Stimulated activated CD8-positive, alpha-beta memory T cell treated with anti-CD3 and anti-CD28 coated beads, Interleukin-7, amount 100 ng/mL, for 24 hours (primary cell): ENCODE results near the gene LUC7L.
"Not testable (repeated sequence)": the region's sequence is repeated elsewhere in the genome, so short reads cannot be mapped to it uniquely, and the experiment has no call there.

Experiments
- DNase-seq: peaks from one replicate; pipeline ENCODE4 v3.0.0-alpha.2; 2020; ENCODE audit warnings: low read depth

LUC7L gene

DNA sequence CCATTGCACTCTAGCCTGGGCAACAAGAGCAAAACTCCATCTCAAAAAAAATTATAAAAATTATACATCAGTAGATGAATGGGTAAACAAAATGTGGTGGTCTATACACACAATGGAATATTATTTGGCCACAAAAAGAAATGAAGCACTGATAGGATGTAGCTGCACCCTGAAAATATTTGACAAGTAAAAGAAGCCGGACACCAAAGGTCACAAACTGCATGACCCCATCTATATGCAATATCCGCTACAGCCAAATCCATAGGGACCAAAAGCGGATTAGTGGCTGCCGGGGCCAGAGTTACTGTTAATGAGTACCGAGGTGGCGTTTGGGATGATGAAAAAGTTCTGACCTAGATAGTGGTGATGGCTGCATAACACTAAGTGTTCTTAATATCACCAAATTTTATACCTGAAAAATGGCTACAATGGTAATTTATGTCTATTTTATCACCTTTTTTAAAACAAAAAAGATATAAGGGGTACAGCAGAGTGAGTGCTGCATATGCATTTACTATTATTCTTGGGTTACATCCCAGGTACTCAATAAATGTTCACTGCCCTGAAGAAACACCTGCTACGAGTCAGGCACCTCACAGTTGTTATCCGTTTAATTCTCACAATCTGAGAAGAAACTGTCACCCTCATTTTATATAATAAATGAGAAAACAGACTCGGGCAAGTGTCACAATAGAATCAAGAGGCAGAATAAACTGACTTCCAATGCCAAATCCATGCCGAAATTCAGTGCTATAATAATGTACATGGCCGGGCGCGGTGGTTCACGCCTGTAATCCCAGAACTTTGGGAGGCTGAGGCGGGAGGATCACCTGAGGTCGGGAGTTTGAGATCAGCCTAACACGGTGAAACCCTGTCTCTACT lies 49.8 kb downstream of the LUC7L start:
- no peak for DNase-seq

- no peak for DNase-seq
These were observed 50.6 kb downstream of the LUC7L start for GRCh38 chr16:178668-179015.

- no peak for DNase-seq
These were observed 51.1 kb downstream of the LUC7L start for GRCh38 chr16:177981-178667.

DNA sequence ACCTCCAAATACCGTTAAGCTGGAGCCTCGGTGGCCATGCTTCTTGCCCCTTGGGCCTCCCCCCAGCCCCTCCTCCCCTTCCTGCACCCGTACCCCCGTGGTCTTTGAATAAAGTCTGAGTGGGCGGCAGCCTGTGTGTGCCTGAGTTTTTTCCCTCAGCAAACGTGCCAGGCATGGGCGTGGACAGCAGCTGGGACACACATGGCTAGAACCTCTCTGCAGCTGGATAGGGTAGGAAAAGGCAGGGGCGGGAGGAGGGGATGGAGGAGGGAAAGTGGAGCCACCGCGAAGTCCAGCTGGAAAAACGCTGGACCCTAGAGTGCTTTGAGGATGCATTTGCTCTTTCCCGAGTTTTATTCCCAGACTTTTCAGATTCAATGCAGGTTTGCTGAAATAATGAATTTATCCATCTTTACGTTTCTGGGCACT lies 51.8 kb downstream of the LUC7L start:
- DNase-seq: no peak

DNA sequence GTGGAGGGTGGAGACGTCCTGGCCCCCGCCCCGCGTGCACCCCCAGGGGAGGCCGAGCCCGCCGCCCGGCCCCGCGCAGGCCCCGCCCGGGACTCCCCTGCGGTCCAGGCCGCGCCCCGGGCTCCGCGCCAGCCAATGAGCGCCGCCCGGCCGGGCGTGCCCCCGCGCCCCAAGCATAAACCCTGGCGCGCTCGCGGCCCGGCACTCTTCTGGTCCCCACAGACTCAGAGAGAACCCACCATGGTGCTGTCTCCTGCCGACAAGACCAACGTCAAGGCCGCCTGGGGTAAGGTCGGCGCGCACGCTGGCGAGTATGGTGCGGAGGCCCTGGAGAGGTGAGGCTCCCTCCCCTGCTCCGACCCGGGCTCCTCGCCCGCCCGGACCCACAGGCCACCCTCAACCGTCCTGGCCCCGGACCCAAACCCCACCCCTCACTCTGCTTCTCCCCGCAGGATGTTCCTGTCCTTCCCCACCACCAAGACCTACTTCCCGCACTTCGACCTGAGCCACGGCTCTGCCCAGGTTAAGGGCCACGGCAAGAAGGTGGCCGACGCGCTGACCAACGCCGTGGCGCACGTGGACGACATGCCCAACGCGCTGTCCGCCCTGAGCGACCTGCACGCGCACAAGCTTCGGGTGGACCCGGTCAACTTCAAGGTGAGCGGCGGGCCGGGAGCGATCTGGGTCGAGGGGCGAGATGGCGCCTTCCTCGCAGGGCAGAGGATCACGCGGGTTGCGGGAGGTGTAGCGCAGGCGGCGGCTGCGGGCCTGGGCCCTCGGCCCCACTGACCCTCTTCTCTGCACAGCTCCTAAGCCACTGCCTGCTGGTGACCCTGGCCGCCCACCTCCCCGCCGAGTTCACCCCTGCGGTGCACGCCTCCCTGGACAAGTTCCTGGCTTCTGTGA lies 52.5 kb downstream of the LUC7L start, which contains the start of gene HBA1:
HBA1 (plus strand) TSS at position 204 of the 906 bp plus-strand sequence; CDS start at position 241, 37 bp downstream.
- not testable (repeated sequence) for DNase-seq

GRCh38 chr16:176006-176405 lies 53.2 kb downstream of the LUC7L start:
- not testable (repeated sequence) for DNase-seq

DNA sequence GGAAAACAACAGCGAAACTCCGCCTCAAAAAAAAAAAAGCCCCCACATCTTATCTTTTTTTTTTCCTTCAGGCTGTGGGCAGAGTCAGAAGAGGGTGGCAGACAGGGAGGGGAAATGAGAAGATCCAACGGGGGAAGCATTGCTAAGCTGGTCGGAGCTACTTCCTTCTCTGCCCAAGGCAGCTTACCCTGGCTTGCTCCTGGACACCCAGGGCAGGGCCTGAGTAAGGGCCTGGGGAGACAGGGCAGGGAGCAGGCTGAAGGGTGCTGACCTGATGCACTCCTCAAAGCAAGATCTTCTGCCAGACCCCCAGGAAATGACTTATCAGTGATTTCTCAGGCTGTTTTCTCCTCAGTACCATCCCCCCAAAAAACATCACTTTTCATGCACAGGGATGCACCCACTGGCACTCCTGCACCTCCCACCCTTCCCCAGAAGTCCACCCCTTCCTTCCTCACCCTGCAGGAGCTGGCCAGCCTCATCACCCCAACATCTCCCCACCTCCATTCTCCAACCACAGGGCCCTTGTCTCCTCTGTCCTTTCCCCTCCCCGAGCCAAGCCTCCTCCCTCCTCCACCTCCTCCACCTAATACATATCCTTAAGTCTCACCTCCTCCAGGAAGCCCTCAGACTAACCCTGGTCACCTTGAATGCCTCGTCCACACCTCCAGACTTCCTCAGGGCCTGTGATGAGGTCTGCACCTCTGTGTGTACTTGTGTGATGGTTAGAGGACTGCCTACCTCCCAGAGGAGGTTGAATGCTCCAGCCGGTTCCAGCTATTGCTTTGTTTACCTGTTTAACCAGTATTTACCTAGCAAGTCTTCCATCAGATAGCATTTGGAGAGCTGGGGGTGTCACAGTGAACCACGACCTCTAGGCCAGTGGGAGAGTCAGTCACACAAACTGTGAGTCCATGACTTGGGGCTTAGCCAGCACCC lies 54.0 kb downstream of the LUC7L start:
- no peak for DNase-seq

GRCh38 chr16:173928-174769 lies 55.1 kb downstream of the LUC7L start:
- DNase-seq: not testable (repeated sequence)

GRCh38 chr16:173211-173854 lies 55.9 kb downstream of the LUC7L start:
- DNase-seq: not testable (repeated sequence)

- DNase-seq: not testable (repeated sequence)
These were observed 56.8 kb downstream of the LUC7L start, which contains the start of gene HBA2 for GRCh38 chr16:172374-172941. Gene HBA2 (plus strand): TSS chr16:172876. CDS start chr16:172913, 37 bp downstream.

DNA sequence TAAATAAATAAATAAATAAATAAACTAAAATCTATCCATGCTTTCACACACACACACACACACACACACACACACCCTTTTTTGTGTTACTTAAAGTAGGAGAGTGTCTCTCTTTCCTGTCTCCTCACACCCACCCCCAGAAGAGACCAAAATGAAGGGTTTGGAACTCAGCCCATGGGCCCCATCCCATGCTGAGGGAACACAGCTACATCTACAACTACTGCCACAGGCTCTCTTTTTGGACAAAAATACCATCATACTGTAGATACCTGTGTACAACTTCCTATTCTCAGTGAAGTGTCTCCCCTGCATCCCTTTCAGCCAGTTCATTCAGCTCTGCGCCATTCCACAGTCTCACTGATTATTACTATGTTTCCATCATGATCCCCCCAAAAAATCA lies 58.5 kb downstream of the LUC7L start:
- DNase-seq: no peak

- not testable (repeated sequence) for DNase-seq
These were observed 59.2 kb downstream of the LUC7L start for GRCh38 chr16:170088-170507.

GRCh38 chr16:169014-169413 lies 60.2 kb downstream of the LUC7L start:
- no peak for DNase-seq

DNA sequence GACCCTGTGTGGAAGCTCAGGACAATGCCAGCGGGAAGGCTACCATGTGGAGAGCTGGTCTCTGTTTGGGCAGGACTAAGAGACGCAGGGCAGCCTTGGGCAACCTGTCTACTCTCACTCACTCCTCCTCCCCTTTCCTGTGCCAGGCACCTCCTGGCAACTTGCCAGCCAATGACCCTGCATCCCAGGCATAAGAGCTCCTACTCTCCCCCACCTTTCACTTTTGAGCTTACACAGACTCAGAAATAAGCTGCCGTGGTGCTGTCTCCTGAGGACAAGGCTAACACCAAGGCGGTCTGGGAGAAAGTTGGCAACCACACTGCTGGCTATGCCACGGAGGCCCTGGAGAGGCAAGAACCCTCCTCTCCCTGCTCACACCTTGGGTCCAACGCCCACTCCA lies 60.8 kb downstream of the LUC7L start:
- DNase-seq: no peak

GRCh38 chr16:167122-167690 lies 62.0 kb downstream of the LUC7L start:
- DNase-seq: no peak

DNA sequence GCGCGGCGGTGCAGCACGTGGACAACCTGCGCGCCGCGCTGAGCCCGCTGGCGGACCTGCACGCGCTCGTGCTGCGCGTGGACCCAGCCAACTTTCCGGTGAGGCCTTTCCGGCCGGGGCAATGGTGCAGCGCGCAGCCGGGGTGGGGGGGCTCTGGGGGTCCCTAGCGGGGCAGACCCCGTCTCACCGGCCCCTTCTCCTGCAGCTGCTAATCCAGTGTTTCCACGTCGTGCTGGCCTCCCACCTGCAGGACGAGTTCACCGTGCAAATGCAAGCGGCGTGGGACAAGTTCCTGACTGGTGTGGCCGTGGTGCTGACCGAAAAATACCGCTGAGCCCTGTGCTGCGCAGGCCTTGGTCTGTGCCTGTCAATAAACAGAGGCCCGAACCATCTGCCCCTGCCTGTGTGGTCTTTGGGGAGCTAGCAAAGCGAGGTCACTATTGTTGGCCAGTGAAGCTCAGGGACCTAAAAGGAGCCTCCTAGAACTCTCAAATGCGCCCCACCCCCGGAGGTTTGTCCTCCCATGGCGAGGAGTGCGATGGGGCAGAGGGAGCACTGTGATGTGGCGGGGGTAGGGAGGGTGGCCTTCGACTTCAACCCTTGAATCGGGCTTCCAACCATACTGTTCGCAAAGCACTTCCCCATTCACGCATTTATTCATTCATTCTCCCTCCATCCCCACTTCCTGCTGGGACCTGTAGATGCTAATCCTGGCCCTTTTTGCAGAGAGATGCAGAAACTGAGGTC lies 62.7 kb downstream of the LUC7L start:
- DNase-seq: no peak

GRCh38 chr16:165539-166374 lies 63.5 kb downstream of the LUC7L start, which contains the start of gene HBM:
Gene HBM (plus strand): TSS chr16:165978. CDS start chr16:165998, 20 bp downstream.
- DNase-seq: no peak
